Stimulated activated CD4-positive, alpha-beta T cell treated with anti-CD3 and anti-CD28 coated beads, TNF-alpha, amount 100 ng/mL, for 24 hours (primary cell): ENCODE measurements around the gene REXO4.
A peak's percentile ranks its signal among the peaks of the same experiment; 100 is the strongest.

Experiments used
- DNase-seq, 3 experiments: peaks; one replicate each; pipeline ENCODE4 v3.0.0-alpha.2; 2020; ENCODE audit warnings: low read depth in 3 of 3

Gene REXO4, protein sequence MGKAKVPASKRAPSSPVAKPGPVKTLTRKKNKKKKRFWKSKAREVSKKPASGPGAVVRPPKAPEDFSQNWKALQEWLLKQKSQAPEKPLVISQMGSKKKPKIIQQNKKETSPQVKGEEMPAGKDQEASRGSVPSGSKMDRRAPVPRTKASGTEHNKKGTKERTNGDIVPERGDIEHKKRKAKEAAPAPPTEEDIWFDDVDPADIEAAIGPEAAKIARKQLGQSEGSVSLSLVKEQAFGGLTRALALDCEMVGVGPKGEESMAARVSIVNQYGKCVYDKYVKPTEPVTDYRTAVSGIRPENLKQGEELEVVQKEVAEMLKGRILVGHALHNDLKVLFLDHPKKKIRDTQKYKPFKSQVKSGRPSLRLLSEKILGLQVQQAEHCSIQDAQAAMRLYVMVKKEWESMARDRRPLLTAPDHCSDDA

GRCh38 chr9:133417541-133418461, at the start of gene REXO4:
Gene REXO4 (minus strand): TSS chr9:133418010. CDS start chr9:133417844, 166 bp downstream.
- DNase-seq, result peak; percentile 78 to 88 (median 79)

DNA sequence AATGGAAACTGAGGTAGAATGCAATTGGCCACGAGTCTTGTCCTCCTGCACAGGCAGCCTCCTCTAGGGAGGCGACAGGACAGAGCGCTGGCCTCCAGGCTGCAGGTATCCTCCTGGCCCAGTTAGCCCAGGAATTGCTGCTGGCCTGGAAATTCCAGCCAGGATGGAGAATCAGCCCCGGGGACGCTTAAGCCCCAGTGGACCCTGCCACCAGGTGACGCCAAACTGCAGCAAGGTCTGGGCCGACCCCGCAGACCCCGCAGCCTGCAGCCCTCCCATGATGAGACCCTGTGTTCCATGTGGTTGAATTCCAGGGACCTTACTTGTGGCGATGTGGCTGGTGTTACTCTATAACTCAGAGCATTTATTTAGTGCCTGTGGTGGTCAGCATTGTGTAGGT, 49.3 kb upstream of the REXO4 start:
- DNase-seq, result no peak

DNA sequence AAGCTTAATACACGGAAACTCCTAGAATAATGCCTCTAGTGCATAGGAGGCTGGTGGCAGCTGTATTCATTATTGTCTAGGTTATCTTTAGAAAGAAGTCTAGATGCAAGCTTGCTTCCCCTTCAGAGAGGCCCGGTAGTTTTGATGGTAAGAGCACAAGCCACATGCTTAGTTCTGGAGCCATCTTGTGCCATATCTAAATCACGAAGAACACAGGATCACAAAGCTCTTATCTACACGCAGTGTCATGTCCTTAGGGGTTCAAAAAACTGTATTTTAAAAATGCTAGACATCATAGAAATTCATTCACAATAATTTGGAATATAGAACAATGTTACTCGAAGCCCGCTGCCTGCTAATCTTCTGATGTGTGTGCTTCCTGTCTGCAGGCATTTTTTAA, 48.2 kb upstream of the REXO4 start:
- no peak for DNase-seq

DNA sequence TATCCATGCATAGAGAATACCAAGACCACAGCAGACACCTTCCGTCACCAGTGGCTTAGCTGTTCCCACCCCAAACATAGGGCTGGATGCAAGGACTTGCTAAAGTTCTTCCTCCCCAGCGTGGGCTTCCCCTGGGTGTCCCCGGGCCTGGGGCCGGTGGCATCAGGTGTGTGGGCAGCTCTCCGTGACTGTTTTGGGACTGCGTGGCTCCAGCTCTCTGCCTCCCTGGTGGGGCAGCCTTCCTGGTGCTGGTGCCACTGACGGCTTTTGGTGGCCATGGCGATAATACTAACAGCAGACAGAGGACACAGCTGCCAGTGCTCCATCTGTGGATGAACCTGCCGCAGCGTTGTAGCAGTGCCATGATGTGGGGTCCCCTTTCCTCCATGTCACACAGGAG, 46.8 kb upstream of the REXO4 start:
- DNase-seq, result no peak

GRCh38 chr9:133463864-133464615, 46.2 kb upstream of the REXO4 start:
- no peak for DNase-seq

DNA sequence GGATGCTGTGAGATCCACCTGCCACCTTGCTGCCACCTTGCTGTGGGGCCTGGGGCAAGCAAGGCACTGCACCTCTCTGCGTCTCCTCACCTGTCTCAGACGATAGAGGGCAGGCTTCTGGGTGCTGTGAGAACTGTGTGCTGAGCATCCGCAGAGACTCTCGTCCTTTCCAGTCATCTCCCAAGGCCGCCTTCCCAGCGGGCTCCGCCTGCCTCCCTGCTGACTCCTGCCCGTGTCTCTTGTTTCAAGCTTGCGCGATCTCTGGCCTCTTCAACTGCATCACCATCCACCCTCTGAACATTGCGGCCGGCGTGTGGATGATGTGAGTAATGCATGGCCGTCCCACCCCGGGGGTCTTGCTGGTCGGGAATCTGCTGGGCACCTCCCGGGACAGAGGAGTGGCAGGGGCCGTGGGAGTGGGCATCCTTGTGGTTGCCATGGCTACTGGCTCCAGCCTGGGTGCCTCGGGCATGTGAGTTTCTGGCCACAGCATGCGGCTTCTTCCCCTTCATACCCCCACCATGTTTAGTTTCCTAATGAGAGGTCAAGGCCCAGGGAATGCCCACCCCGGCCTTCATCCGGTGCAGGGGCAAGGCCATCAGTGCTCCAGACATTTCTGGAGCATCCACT, 45.5 kb upstream of the REXO4 start:
- DNase-seq, result no peak

GRCh38 chr9:133461975-133462374, 44.2 kb upstream of the REXO4 start:
- no peak for DNase-seq

DNA sequence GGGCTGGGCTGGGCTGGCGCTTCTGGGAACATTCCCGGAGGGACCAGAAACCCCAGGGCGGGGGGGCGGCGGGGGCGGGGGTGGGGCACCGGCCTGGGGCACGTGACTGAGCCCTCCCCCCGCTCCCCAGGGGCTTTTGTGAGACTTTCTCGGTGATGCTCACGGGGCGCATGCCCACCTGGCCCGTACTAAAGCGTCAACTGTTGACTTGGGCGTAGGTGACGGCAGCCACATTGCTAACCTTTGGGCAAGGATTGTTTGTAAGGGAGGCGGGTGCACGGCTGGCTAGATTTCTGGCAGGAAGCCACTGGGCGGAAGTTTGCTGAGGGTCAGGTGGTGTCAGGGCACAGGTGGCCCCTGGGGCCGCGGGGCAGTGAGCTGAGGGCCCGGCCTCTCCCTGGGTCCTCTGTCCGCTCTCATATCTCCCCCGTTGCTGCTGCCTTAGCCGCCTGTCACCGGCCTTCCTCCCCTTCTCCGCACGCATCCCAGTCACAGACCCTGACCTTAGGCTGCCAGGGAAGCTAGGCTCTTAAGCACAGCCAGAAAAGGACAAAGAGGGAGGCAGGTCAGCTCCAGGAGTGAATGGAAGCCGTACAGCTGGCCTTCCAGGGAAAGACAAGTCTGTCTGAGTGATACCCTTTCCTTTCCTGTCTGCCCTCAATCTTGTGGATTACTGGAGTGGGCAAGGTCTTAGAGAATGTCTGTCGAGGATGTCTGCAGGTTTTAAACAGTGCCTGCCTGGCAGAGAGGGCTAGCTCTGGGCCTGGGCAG, 42.8 kb upstream of the REXO4 start:
- DNase-seq, result no peak

GRCh38 chr9:133459476-133460404, 41.9 kb upstream of the REXO4 start, which contains the start of gene CACFD1:
Gene CACFD1 (plus strand): TSS chr9:133459978. CDS start chr9:133460067, 89 bp downstream.
- DNase-seq, result peak; percentile 84 to 94 (median 86)

GRCh38 chr9:133458643-133459312, 41.0 kb upstream of the REXO4 start:
- no peak for DNase-seq

DNA sequence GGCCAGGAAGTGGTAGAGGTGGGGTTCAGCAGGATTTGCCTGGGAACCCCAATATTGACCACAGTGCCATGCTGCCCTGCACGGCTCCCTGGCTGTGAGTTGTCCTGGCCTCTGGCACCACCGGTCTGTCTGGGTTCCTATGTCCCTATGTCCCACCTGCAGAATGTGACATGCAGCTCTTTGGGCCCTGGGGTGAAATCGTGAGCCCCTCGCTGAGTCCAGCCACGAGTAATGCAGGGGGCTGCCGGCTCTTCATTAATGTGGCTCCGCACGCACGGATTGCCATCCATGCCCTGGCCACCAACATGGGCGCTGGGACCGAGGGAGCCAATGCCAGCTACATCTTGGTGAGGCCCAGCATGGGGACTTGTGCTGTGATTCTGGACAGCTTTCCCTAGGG, 39.9 kb upstream of the REXO4 start:
- DNase-seq, result no peak

DNA sequence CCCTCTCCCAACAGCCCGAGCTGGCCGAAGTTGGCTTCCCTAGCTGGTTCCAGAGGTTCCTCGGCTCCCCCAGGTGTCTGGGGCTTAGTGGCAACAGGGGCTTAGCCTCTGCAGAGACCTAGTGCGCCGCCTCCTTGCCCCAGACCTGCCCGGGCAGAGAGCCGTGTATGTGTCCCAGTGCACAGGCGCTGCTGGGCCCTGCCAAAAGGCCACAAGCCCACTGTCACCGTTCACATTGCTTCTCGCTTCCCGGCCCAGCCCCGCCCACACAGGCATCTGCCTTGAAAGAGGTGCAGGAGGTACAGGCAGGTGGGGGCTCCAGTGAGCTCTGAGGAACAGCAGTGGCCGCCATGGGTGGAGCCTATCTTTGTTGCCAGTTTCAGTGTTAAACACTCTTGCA, 39.4 kb upstream of the REXO4 start:
- DNase-seq, result no peak

- DNase-seq, result no peak
These were observed 38.6 kb upstream of the REXO4 start for GRCh38 chr9:133456409-133456808.

- DNase-seq, result no peak
These were observed 38.1 kb upstream of the REXO4 start for GRCh38 chr9:133455936-133456335.

DNA sequence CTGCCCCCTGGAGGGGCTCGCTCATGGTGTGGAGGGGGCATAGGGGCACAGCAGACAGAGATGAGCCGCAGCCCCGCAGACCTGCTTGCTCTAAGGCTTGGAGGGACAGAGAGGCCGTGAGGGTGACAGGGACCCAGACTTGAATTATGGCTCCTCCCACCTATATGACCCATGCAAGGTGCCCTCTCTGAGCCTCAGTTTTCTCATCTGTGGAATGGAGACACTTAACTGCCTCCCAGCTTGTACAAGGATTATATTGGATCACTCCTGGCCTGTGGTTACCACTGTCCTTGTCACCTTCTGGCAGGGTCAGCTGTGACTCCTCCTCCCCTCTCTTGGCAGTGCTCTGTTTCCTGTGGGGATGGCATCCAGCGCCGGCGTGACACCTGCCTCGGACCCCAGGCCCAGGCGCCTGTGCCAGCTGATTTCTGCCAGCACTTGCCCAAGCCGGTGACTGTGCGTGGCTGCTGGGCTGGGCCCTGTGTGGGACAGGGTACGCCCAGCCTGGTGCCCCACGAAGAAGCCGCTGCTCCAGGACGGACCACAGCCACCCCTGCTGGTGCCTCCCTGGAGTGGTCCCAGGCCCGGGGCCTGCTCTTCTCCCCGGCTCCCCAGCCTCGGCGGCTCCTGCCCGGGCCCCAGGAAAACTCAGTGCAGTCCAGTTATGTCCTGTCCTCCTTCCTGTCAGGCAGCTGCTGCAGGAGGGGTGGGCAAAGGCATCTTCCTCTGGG, 37.3 kb upstream of the REXO4 start:
- DNase-seq, result no peak

GRCh38 chr9:133454325-133454724, 36.5 kb upstream of the REXO4 start:
- DNase-seq, result no peak

DNA sequence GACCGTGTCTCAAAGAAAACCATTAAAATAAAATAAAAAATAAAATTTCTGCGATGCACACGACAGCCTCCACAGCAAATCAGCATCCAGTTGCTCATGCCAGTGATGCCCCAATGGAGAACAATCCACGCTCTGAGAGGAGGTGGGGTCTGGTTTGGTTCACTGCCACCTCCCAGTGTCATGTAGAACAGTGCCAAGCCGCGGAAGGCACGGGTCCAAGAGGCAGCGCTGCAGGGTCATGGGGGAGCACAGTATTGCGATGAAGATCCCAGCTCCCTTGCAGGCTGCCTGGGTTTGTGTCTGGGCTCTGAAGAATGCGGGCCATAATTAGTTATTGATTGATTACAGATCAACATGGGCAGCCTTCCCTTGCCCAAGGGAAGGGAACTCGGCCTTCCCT, 35.8 kb upstream of the REXO4 start:
- DNase-seq, result no peak

DNA sequence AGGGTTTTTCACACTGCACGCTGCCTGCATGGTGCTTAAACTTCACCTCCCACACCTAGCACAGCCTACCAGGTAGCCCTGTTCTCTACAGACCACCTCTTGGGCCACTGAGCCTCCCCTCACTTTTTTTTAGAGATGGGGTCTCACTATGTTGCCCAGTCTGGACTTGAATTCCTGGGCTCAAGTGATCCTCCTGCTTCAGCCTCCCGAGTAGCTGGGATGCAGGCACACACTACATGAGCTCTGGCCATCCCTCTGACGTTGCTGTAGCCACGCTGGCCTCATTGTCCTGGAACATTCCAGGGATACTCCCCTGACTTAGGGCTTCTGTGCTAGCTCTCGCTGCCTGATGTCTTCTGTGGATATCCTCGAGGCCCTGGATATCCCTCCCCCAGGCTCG, 34.8 kb upstream of the REXO4 start:
- no peak for DNase-seq
